ENCODE measurements around the gene RNF19B. TPM values are rescaled to one million over a fixed set of nuclear protein-coding genes. Genes with fewer than 3 reads are reported as not detected.

Gene RNF19B
- total and polyA plus RNA-seq, 2 donors from 2014 or later = 17.3 to 30.8 TPM

GRCh38 chr1:32947669-32948389 is 16.8 kb downstream of the RNF19B start:
- Histone ChIP-seq H3K4me1 (ENCODE audit: control insufficient read depth in 2 of 3, insufficient read depth in 2 of 3, low read depth in 1 of 3, low read length in 3 of 3) (peaks cover 0 to 16% (median 9%) of the 10 kb centered on the region in 3 donors), H3K36me3 (ENCODE audit: control insufficient read depth in 2 of 3, insufficient read depth in 3 of 3, low read length in 3 of 3) (peaks cover 6 to 35% (median 20%) of the 10 kb centered on the region in 3 donors), H3K4me3 (ENCODE audit: low read length in 3 of 3) (no peak overlapping the region), H3K27ac (ENCODE audit: low read depth in 2 of 2, low read length in 2 of 2) (peak overlapping the region; percentile 10 to 86), H3K27me3 (ENCODE audit: control insufficient read depth, insufficient read depth, low read length) (no peaks in the 10 kb centered on the region), H3K9me3 (ENCODE audit: control insufficient read depth in 2 of 3, insufficient read depth in 1 of 3, low read length in 3 of 3) (no peaks in the 10 kb centered on the region), H3K9ac (ENCODE audit: low read length in 3 of 3) (peak overlapping the region in 1 of 3 donors; percentile 38)
- intact Hi-C loops (cut with DNase I) = no loop called here
- no peak for TF ChIP-seq CTCF (IDR thresholded peaks at IDR 0.05; ENCODE audit: borderline replicate concordance, extremely low read depth, insufficient read depth)
- DNase-seq = no peak
- FAIRE-seq = no peak

- no peak for FAIRE-seq
- no peak overlapping the region for H3K4me3 ChIP-seq (ENCODE audit: low read length in 3 of 3)
- no peak for DNase-seq
- intact Hi-C loops (cut with DNase I) = no loop called here
- no peaks in the 10 kb centered on the region for H3K27me3 ChIP-seq (ENCODE audit: control insufficient read depth, insufficient read depth, low read length)
- H3K36me3 ChIP-seq (ENCODE audit: control insufficient read depth in 2 of 3, insufficient read depth in 3 of 3, low read length in 3 of 3) = peaks cover 6 to 41% (median 26%) of the 10 kb centered on the region in 3 donors
- H3K9me3 ChIP-seq (ENCODE audit: control insufficient read depth in 2 of 3, insufficient read depth in 1 of 3, low read length in 3 of 3) = no peaks in the 10 kb centered on the region
- TF ChIP-seq CTCF (IDR thresholded peaks at IDR 0.05; ENCODE audit: borderline replicate concordance, extremely low read depth, insufficient read depth) = no peak
- H3K27ac ChIP-seq (ENCODE audit: low read depth in 2 of 2, low read length in 2 of 2) = peak overlapping the region in 1 of 2 donors; percentile 15
- H3K4me1 ChIP-seq (ENCODE audit: control insufficient read depth in 2 of 3, insufficient read depth in 2 of 3, low read depth in 1 of 3, low read length in 3 of 3) = peaks cover 0 to 16% (median 9%) of the 10 kb centered on the region in 3 donors
- H3K9ac ChIP-seq (ENCODE audit: low read length in 3 of 3) = no peak overlapping the region
These were observed 18.2 kb downstream of the RNF19B start for GRCh38 chr1:32946413-32946812.

- intact Hi-C loops (cut with DNase I) = no loop called here
- FAIRE-seq = no peak
- peaks cover 0 to 13% (median 5%) of the 10 kb centered on the region in 3 donors for H3K4me1 ChIP-seq (ENCODE audit: control insufficient read depth in 2 of 3, insufficient read depth in 2 of 3, low read depth in 1 of 3, low read length in 3 of 3)
These were observed 20.4 kb downstream of the RNF19B start for GRCh38 chr1:32944180-32944579.

More at GRCh38 chr1:32944180-32944579, 20.4 kb downstream of the RNF19B start:
- no peaks in the 10 kb centered on the region for H3K9me3 ChIP-seq (ENCODE audit: control insufficient read depth in 2 of 3, insufficient read depth in 1 of 3, low read length in 3 of 3)
- TF ChIP-seq CTCF (IDR thresholded peaks at IDR 0.05; ENCODE audit: borderline replicate concordance, extremely low read depth, insufficient read depth) = no peak
- peak overlapping the region in 1 of 2 donors; percentile 16 for H3K27ac ChIP-seq (ENCODE audit: low read depth in 2 of 2, low read length in 2 of 2)
- H3K9ac ChIP-seq (ENCODE audit: low read length in 3 of 3) = no peak overlapping the region
- peaks cover 8 to 59% (median 32%) of the 10 kb centered on the region in 3 donors for H3K36me3 ChIP-seq (ENCODE audit: control insufficient read depth in 2 of 3, insufficient read depth in 3 of 3, low read length in 3 of 3)
- DNase-seq = no peak
- no peaks in the 10 kb centered on the region for H3K27me3 ChIP-seq (ENCODE audit: control insufficient read depth, insufficient read depth, low read length)
- H3K4me3 ChIP-seq (ENCODE audit: low read length in 3 of 3) = no peak overlapping the region
